ENCODE measurements around the gene PRKCA.
"Not testable (repeated sequence)": the region's sequence is repeated elsewhere in the genome, so short reads cannot be mapped to it uniquely, and the experiment has no call there.

Gene PRKCA

DNA sequence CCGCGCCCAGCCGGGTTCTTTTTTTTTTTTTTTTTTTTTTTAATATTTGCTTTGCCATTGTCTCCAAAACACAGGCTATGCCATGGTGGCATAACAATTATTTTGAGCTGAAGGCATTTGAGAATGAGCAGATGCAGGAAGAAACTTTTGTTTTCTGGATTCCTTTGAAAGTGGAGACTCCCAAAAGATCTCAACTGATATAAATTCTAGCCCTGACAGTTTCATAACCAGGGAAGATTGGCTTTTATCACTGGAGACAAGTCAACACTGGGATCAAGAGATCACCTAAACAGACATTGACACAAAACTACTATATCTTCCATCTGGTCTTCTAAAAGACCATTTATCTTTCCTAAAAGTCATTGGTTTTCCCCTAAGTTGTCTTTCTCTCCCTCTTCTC lies 10.1 kb upstream of the PRKCA start:
- no peak for DNase-seq

DNA sequence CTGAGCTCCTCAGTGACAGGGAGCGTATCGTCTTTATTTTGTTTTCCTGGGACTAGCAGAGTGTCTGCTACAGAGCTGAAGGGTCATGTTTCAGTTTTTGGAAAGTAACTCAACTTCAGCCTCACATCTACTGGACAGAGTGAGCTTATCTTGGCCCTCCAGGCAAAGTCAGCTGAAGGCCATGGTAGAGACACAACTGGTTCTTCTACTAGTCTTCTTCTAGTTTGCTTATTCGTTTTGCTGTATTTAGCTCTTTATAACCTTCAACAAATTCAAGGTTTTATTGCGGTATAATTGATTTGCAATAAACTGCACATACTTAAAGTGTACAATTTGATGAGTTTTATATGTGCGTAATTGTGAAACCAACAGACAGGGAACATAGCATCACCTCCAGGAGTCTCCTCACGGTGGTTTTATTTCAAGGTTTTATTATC lies 6.1 kb upstream of the PRKCA start:
- DNase-seq, result no peak

DNA sequence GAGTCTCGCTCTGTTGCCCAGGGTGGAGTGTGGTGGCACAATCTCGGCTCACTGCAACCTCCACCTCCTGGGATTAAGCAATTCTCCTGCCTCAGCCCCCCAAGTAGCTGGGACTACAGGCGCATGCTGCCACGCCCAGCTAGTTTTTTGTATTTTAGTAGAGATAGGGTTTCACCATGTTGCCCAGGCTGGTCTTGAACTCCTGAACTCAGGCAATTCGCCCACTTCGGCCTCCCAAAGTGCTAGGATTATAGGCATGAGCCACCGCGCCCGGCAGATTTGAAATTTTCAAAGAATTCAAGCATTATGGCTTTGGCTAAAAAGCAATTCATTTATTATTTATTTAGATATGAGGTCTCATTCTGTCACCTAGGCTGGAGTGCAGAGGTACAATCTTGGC lies 5.0 kb upstream of the PRKCA start:
- not testable (repeated sequence) for DNase-seq

DNA sequence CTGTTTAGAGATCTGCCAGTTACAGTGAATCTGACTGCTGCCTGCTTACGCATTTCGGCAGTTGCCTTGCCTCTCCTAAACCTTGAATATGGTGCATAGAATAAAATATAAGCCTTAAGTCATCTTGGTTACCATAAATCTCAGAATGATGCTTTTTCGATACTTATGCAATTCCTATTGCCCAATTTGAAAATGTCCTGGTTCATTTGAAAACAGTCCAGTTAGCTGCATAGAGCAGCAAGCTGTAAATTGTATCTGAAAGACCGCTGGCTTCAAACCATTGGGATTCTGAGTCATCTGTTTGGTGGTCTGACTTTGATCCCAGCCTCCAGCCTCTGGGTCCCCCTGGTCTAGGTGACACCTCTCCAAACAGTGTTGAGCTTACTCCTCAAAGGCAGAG lies 2.7 kb upstream of the PRKCA start:
- DNase-seq, result no peak

DNA sequence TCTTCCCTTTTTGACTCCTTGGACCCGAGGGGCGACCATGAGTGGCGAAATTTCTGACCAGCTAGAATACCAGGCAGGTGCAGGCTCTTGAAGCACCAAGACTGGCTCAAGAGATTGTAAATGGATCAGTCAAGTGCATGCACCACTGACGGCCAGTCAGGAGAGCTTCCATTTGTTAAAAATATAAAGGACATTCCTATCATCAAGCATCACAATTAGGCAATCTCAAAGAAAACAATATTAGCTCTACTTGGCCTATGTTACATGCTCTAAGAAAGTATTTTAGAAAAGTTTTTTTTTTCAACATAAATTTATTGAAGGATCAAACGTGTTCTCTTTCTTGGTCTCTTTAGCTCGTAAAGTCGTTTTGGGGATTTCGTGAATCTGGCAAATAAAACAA lies 1.5 kb upstream of the PRKCA start:
- DNase-seq, result no peak

DNA sequence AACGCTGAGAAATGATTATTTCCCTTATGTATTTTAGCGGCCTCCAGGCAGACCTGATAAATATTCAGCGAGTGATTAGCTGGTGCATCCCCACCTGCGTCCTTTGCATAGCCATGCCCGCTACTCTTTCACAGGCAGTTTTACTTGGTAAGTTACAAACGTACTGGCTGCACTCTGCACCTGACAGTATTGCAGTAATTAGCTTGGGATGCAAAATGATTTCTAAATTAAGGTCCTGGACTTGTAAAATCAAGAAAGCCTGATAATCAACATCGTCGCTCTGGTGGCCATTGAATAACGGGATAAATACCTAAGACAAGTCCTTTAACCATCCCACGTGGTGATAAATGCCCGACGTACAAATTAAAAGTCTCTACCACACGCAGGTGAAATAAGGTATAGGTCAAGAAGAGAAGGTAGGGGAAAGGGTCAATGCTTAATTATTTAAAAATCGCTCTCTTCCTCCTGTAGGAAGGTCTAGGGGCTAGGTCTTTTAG lies 998 bp upstream of the PRKCA start:
- no peak for DNase-seq

DNA sequence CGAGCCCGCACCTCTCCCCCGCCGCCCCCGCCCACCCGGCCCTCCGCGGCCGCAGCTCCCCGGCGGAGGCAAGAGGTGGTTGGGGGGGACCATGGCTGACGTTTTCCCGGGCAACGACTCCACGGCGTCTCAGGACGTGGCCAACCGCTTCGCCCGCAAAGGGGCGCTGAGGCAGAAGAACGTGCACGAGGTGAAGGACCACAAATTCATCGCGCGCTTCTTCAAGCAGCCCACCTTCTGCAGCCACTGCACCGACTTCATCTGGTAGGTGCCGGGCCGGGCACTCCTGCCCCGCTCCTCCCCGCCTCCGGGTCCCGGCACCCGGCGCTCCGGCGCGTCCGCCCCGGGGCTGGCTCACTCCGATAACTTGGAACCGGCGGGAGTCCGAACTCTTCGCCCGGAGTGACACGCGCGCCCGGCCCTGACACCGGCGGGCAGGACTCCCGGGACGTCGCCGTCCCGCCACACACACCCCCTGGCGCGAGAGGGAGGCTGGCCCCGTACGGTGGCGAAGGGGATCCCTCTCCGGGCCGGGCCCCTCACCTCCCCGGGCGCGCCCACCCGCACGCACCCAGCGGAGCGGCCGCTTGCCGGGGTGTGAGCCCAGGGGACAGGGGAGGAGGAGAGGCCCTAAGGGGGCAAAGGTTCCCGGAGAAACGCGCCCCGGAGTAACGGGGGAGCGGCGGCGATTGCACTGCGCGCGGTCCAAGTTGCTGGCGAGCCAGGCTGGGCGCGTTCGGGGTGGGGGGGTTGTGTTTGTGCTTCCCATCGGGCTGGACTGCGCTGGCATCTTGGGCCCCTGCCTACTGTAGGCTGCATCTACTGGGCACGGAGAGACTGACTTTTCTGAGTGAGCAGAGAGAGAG lies 581 bp downstream of the PRKCA start:
- peak; percentile 2 to 24 for DNase-seq

DNA sequence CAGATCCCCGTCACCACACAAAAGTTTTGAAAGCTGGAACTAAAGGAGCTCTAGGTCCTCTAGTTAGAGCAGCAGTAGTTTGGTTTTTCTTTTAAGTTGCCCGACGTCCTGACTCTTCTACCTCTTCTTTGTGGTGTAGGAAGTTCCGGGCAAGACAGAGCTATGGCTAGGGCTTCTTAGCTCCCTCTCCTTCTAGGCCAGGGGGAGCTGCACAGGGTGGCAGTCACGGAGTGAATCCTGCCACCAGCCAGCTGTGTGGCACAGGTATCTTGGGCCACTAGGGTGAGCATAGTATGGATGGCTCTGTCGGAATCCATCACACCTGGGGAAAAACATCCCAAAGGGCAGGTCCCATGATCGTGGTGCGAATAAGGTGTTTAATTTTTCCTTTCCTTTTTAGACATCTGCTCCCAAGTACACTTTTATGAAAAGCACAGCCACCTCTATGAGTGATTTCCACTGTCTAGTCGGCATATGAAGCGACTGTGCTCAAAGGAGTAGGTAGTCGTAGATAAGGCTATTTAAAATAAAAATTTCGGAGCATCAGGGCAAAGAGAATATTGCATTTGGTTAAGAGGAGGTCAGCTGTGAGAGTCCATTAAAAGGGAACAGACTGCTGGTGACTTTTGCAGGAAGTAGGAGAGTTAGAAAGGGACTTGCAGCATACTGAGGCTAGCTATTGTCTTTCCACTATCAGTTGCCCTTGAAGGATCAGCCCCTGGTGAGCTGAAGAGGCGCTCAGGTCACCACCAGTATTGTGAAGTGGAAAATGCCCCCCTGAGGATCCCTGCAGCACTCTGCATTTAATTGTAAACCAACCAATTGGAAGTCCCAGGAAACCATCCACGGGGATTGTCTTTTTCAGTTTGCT lies 2.1 kb downstream of the PRKCA start:
- DNase-seq, result peak; percentile 4 to 7

DNA sequence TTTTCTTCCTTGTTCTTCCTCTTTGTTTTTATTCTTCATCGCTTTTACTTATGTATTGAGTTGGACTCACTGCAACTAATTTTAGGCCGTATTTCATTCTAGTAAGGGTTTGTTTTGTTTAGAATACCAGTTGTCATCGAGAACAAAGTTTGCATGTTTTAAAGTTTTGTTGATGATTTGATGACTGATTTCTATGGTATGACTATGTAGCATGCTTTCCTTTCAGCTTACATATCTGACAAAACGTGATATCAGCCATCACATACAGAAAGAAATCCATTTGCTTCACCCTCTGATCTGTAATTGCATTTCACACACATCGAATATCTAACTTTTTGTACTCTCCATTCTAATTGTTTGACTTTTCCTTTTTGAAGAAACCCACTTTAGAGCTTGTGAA lies 4.0 kb downstream of the PRKCA start:
- no peak for DNase-seq

DNA sequence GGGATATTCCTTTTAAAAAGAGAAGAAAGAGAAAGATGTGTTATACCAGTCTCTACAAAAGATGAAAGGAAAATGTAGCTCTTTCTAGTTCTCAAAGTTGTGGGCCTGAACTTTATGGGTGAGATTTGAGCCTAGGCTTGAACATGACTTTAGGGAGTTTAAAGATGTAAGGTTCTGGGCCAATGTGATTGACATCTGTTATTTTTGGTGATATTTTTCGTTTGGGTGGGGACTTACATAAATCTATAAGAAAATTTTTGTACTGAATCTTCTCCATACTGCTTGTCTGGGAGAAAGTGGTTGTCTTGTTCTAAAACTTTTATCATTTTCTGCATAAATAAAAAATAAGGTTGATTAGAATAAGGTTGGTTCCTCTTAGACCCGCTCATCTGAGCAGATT lies 4.8 kb downstream of the PRKCA start:
- DNase-seq, result no peak

DNA sequence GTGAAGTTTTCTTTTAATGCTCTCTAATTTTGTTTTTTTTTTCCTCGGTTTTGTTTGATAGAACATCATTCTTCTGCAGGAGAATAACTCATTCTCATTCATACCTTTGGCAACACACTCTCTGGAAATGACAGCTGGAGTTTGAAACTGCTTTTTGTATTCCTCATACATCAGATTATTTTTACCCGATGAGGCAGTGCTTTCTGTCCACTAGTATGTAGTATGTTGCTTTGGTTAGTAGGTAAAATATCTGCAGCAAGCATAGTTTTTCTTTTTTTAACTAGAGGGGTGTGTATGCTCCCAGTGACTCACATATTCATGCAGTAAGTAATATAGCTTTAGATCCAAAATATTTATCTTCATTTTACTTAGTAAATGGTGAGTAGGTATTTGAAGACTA lies 6.4 kb downstream of the PRKCA start:
- DNase-seq, result no peak

DNA sequence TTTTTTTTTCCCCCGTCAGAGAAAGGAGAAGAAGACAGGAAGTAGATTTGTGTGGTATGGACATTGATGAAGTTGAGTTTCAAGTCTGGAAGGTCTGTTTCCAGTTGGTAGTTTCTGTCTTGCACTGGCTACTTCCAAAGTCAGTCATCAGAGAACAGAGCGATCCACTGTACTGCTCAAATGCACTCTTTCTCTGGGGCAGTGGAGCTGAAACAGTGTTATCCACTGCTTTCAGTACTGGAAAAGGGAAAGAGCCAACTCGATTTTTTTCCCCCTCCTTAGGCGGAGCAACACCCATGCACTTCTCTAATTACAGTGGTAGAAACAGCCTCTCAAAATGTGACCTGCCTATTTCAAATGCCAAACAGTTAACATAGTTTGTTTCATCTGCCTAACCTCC lies 7.4 kb downstream of the PRKCA start:
- no peak for DNase-seq

DNA sequence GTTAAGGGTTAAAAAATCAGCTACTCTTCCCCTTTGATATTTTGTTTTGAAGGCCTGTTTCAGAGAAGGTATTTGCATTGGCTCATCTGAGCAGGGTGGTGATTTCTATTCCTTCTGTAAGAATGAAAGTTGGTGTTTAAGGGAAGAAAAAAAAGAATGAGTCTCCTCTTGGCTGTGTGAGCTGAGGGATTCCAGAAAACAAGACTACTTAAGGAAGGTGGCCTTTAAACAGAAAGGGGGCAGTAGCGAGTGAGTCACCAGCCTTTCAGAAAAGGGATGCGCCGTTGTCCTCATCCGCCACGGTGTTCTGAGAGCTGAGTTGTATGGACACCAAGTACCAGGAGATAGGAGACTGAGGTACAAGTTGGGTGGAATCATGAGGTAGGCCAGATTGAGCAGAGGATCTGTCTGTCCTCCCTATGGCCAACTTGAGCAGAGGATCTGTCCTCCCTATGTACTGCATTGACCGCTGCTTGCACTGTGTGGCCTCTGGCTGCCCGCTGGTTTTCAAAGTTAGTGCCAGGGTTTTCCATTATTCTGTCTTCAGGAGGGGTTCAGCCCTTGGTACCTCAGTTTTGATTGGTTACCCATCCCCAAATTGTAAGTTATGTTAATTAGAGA lies 8.2 kb downstream of the PRKCA start:
- no peak for DNase-seq

DNA sequence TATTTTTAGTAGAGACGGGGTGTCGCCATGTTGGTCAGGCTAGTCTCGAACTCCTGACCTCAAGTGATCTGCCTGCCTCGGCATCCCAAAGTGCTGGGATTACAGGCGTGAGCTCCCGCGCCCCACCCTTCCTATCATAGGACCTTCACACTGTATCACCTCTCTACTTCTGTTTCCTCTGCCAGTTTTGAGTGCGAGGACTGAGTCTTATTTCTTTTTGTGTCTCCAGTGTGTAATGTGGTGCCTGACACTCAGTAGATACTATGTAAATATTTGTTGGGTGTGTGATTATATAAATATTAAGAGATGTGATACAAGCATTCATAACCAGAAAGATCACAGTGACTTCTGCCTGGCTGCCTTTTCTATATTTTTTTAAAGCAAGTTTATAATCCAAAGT lies 10.5 kb downstream of the PRKCA start:
- DNase-seq, result no peak

DNA sequence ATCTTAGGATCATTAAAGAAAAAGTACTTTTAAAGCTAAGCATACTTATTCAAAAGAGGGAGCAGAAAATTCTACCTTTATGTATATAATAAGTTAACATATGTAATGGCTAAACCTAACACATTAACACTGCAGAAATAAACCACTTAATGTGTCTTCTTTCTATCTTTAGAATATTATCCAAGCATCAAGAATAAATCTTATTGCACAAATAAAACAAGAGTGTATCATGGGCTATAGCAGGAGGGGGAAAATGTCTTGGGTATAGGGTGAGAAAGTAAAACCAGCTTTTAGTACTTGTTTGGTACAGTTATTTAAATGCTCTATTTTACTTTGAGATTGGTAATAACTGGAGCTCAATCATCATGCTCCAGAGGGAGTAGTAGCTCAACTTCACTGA lies 10.9 kb downstream of the PRKCA start:
- no peak for DNase-seq

DNA sequence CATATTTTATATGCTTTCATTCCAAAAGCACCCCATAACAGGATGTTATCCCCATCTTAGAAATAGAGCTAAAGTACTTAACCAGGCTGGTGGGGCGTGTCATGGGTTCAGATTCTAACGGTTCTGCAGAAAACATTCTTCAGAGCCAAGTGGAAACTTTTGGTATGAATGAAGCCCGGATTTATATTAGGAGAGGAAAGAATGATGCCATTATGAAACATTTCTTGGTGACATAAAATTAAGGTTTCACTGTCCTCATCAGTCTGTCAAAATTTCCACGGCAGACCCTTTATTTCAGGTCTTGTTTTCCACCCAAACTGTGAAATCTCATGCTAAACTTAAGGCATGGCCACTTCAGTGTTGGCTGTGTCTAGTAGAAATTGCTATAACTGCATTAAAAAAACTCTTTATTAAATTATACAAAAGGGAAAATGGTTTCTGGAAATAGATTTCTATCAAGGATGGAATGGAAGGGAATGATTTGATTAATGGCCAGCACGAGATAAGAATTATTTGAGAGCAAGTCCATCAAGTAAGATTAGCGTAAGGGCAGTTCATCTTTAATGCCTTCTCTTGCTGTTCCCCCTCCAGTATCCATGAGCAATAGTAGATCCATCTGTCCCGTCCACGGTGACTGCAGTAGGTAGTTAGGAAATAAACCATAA lies 11.7 kb downstream of the PRKCA start:
- no peak for DNase-seq

DNA sequence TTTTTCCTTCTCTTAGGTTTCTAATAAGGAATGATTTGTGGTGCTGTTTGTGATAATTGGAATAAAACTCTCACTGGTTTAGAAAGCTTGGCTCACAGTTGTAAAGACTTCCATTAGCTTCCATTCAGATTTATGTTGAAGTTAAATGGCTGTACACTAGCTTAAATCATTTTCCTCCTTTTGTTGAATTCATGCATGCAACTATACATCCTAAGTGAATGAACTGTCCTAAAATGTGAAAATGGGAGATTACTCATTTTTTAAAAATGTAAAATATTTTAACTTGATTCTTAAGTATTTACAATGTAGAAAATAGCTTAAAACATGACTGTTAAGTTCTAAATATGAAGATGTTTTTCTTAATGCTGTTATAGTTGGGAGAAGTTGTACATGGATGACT lies 15.2 kb downstream of the PRKCA start:
- DNase-seq, result no peak

DNA sequence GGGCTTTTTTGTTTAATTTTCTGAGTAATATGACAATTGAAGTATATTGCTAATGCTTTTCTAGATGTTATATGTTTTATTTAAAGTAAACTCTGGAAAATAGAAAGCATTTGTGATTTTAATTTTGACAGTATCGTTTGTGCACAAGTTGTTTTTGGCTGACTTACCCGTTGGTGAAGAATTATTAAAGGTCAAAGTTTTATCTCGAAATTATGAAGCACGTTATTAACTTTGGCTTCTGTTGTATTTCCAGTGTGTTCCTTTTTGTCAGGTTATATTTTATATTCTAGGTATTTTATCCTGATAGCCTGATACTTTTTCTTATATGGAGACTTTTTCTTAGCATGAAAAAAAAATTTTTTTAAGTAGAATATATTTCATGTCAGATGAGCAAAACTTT lies 16.8 kb downstream of the PRKCA start:
- DNase-seq, result no peak

DNA sequence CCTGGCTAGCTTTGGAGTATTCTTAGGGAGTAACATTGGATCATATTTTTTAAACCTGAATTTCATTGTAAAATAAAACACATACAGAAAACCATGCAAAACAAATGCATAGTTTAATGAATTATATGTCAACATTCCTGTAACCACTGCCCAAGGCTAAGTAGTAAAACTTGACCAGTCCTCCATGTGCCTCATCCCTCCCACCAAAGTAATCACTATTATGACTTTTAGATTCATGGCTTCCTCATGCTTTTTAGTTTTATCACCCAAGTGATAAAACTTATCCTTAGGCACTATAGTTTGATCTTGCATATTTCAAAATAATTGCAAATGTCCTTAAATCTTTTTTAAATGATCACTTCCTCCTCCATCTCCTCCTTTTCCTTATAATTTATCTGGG lies 20.4 kb downstream of the PRKCA start:
- DNase-seq, result no peak

DNA sequence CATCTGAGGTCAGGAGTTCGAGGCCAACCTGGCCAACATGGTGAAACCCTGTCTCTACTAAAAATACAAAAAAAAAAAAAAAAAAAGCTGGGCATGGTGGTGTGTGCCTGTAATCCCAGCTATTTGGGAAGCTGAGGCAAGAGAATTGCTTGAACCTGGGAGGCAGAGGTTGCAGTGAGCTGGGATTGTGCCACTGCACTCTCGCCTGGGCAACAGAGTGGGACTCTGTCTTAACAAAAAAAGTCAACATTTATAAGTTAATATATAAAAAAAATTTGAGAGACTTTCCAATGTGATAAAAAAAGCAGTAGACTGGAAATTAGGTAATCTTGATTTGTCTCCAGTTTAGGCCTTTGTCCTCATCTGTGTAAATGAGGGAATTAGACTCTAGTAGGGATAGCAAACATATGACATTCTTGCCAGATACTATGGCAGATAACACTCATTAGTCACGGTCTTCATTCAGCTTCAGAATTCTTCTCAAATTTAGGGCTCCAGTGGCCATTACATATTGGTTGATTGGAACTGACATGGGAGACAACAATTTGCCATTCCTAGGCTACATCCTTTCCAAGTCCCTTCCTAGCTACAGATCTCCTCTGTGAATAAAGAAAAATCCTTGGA lies 22.1 kb downstream of the PRKCA start:
- DNase-seq, result not testable (repeated sequence)

DNA sequence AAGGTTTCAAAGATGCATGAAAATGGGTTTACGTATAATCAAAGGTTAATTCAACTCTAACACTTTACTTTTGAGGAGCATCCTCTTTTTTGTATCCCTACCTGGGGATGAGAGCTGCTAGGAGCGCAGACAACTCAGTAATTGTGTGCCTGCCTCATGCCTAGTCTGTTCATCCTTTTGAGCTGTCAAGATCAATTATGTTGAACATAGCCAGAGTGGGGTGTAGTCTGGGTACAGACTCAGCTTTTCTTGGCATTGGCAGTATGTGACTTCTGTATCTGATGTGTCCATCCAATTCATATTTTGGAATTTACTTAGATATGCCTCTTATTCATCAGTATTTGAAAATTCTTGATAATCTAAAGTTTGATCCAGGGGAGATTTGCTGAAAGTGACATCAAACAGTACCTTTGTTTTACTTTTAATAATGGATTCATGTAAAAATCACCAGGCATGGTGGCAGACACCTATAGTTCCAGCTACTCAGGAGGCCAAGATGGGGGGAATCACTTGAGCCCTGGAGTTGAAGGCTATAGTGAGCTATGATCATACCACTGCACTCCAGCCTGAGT lies 24.1 kb downstream of the PRKCA start:
- DNase-seq, result no peak

DNA sequence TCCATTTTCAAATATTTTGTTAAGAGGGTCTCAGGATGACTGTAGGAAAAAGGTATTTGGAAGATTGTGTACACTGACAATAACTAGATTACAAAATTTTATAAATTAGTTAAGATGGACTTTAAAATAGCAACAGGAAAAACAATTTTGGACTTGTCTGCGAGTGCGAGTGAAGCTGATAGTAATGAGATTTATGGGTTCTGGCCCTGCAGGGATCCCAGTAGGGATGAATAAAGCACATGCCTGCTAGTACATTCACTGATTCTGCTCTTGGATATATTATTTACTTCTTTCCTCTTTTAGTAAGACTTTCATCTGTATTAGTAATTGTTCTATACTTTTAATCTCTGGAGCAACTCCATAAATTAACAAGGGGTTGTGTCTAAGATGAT lies 28.2 kb downstream of the PRKCA start:
- DNase-seq, result no peak

All from inflammatory macrophage (primary cell).